ENCODE results near the gene MRPL40.

DNA sequence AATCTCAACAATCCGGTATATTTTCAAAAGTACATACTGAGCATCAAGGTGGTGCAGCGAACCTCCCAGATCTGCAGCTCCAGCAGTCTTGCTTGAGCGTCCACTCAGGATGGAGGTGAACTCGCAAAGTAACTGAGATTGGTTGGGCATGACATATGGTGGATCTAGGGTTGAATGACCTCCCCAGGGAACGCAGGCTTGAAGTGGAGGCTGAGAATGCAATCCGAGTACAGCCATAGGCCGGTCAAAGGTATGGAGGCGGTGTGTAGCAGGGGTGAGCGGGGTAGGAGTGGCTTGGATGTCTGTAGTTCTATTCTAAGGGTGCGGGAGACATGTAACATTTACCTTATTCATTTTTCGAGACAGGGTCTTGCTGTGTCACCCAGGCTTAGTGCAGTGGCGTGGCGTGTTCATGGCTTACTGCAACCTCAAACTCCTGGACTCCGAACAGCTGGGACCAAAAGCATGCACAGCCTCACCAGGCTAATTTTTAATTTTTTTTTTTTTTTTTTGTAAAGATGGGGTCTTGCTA is 15.8 kb downstream of the MRPL40 start:
- TF ChIP-seq, protein P1, sequence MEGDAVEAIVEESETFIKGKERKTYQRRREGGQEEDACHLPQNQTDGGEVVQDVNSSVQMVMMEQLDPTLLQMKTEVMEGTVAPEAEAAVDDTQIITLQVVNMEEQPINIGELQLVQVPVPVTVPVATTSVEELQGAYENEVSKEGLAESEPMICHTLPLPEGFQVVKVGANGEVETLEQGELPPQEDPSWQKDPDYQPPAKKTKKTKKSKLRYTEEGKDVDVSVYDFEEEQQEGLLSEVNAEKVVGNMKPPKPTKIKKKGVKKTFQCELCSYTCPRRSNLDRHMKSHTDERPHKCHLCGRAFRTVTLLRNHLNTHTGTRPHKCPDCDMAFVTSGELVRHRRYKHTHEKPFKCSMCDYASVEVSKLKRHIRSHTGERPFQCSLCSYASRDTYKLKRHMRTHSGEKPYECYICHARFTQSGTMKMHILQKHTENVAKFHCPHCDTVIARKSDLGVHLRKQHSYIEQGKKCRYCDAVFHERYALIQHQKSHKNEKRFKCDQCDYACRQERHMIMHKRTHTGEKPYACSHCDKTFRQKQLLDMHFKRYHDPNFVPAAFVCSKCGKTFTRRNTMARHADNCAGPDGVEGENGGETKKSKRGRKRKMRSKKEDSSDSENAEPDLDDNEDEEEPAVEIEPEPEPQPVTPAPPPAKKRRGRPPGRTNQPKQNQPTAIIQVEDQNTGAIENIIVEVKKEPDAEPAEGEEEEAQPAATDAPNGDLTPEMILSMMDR (conservative IDR thresholded peaks at IDR 0.05 in 1 of 2, IDR thresholded peaks at IDR 0.05 in 1 of 2; ENCODE audit: low read depth in 1 of 2, low read length in 2 of 2), result no peak
- TF ChIP-seq EZH2 (IDR thresholded peaks at IDR 0.05; ENCODE audit: low read length, missing control alignments), result no peak
